HG03457 (cell line): ENCODE results near the gene PDE4D.
"Not testable (repeated sequence)": the region's sequence is repeated elsewhere in the genome, so short reads cannot be mapped to it uniquely, and the experiment has no call there.

Source experiments
- ATAC-seq: cut with Tn5 transposase; IDR thresholded peaks from one replicate; pipeline ENCODE4 v1.9.1; 2021; ENCODE audit warnings: moderate number of reproducible peaks; ENCODE audit not compliant: unreplicated experiment

Gene PDE4D

DNA sequence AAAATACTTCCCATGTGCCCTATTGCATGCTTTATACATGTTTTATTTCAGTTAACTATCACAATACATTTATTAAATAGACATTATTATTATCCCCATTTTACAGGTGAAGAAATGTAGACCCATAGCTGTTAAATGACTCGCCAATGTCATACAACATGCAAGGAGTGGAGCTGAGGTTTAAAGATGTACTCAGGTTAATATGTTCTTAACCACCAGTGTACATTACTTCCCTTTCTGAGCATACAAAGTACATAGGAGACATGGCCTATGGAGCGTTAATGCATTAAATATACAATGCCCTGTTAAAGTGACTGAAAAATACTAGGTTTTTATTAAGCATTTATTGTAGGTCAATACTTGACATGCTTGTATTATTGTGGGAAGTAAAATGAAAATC lies 407.0 kb downstream of the PDE4D start:
- ATAC-seq: no peak

DNA sequence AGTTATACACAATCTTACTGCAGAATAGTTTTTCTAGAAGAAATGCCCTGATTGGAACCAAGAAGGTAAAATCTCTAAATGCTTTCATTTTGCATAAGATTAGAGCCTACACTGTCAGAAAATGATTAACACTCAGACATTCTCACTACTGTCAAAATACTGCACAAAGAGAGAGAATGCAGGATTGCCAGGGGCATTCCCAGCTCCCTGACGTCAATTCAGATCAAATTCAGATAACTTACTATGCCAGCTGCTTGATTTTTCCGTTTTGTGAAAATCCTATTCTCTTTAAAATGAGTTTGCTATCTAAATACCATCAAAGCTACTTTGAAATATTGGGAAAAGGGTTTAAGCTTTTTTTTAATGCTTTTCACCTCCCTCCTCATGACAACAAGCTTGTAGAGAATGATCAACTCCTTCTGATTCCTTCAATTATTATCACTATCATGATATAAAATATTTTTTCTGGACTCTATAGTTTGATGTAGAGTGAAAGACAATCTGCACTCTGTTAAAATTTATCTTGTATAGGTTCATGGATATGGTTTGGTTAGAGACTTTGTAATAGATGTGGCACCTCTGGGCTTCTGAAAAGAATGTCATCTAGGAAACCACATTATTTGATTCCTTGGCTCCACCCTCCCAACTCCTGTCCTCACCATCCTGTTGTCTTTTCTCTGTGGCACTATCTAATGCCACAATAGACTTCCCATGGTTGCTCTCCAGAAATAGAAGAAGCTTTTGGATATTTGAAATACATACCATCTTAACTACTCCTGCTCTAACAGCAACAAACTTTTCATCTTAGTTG lies 407.7 kb downstream of the PDE4D start:
- ATAC-seq: no peak

DNA sequence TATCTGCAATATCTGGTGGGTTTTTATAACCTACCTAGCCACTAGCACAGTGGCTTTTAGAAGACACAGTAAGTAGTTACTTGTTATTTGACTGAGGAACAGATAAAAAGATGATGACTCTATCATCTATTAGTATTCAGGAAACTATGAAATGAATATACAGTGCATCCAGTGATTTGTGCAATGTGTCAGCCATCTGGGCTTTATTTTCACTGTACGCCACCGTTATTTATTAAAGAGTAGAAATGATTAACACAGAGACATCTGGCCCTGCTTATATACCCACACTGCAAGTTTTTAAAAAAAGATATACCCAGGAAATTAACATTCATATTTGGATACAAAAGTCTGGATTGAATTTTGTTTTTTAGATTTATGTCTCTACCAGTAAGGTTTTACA lies 408.4 kb downstream of the PDE4D start:
- no peak for ATAC-seq

DNA sequence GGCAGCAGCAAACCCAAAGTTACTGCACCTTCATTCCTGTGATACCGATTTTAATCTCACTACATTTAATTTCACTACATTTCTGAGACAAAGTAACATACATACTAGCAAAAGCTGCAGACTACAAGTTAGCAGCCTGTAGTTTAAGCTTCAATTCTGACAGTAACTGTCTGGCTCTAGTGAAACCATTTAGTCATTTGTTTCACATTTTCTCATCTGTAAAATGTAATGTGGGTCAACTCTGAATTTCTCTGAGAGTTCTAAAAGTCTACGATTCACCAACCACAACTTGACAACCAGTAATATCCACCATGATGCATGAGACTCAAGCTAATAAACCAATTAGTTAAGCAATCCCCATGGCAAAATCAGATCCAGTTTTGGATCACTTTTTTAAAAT lies 408.9 kb downstream of the PDE4D start:
- ATAC-seq: no peak

DNA sequence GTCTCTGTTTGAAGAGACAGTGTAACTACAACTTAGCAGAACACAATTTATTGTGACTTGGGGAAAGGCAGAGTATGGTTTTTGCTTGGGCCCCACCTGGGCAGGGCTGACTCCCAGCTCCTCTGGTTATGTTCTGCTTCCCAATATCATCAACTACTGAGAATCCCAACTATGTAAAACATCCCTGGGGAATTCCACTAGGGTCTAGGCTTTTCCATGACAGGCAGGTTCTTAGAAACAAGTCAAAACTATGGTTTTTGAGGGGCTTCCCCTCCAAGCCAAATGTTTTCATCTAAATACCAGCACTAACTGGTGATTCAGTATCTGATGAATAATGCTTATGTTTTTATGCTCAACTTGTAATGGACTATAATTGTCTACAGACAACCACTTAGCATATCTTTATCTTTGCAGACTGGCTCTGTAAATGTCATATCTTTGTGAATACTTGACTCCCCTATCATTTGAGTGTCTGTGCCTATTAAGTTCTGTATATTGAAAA lies 409.5 kb downstream of the PDE4D start:
- no peak for ATAC-seq

DNA sequence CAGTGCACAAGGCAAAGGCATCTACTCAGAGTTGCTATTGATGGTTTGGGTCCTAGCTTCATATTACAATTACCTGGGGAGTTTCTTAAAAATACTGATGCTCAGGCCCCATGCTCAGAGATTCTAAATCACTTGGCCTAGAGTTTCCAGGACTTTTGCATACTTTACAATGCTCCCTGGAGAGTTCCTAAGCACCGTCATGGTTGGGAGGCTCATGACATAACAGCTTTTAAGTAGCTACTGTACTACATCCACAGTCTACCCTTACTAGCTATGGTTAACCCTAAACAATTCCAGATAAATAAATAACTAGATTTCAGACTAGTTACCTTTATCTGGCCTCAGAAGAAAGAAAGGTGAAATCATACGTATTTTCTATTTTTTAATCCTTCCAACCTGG lies 414.4 kb downstream of the PDE4D start:
- ATAC-seq: no peak

DNA sequence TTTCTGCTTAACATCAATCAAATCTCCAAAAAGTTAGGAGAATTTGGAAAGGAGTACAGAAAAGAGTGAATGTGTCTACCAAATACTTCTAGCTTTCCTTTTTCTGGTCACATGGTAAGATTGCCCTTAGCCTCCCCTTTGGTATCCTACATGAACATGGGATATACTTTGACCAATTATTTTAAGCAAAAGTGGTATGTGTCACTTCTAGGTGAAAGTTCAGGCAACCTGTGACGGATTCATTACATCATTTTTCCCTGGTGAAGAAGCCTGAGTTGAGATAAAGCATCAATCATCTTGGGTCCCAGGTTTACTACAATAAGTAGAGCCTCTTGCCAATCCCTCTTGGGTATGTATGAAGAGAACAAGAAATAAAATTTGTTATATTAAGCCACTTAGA lies 419.2 kb downstream of the PDE4D start:
- ATAC-seq: no peak

DNA sequence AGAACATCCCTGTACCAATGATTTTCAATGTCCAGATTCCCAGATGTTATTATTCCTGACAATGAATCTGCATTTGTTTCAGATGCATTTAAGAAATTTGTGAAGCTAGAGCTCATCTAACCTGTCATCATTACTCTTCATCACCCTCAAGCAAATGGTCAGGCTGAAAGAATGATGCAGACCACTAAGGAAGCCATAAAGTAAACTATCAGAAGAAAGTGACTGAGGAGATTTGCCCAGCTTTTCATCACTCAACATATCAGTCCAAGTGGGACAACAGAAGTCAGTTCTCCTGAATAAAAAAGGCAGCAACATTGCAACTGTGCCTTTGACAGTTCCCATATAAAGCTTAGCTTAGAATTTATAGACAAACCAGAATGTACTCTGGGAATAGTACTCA lies 419.9 kb downstream of the PDE4D start:
- ATAC-seq: no peak

DNA sequence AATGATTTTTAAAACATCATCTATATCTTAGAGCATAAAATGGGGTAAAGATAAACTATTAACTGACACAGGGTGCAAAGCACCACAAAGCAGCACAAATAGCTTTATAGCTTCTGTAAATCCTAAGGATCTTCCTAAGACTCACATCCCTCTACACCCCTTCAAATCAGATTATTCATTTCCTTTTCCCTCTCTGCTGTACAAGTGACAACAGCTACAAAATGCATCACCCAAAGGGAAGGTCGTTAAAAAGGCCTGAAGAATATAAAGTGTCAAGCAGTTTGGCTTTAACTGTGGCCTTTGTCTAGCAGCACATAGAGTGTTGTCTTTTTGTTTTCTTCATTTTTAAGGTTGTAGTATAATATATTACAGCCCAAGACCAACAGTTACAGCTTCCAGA lies 422.1 kb downstream of the PDE4D start:
- no peak for ATAC-seq

DNA sequence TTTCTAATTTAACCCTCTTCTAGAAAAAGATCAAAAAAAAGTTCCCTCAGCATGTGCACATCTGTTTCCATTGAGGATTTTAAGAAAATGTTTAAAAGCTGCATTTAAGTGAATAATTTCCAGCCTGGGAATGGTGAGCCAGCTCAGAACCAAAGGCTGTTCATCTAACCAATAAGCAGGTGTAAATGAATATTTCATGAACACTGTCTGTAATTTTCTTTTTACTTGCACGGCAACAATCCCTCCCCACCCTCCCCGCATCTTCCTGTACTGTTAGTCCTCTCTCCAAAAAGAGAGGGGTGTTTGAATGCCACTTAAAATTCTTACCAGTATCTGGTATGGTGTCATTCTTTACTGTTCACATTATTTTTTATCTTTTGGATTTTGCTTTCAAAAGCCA lies 425.6 kb downstream of the PDE4D start:
- no peak for ATAC-seq

DNA sequence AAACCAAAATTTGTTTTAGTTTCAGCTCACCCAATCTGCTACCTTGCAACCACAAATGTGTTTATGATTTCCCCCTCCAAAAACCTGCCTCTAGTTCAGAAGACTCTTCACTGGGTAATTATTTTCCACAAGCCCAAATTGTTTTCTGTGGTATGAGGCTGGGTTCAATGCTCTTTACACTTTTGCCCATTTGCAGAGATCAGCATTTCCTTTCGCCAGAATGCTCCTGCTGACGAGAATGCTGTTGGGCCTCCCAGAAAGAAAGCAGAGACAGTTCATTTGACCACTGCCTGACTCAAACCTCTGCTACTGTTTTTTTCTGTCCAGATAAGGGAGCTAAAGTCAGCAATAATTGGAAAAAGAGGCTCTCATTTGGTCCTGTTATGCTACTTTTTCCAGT lies 427.3 kb downstream of the PDE4D start:
- no peak for ATAC-seq

DNA sequence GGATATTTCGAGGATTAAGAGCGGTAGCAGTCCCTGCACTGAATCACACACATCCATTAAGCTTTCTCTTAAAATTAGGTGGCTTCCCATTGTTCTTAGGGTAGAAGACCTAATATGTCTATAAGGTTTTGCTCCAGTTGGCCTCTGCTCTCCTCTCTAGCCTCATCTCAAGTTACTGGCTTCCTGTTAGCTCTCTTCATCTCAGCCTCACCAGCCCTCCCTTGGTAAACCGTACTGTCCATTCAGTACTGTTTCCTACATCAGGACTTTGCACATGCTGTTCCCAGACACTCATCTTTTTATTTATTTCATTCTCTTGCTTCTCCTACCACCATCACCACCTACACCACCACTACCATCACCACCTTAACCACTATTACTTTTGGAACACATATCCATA lies 428.6 kb downstream of the PDE4D start:
- ATAC-seq: no peak

DNA sequence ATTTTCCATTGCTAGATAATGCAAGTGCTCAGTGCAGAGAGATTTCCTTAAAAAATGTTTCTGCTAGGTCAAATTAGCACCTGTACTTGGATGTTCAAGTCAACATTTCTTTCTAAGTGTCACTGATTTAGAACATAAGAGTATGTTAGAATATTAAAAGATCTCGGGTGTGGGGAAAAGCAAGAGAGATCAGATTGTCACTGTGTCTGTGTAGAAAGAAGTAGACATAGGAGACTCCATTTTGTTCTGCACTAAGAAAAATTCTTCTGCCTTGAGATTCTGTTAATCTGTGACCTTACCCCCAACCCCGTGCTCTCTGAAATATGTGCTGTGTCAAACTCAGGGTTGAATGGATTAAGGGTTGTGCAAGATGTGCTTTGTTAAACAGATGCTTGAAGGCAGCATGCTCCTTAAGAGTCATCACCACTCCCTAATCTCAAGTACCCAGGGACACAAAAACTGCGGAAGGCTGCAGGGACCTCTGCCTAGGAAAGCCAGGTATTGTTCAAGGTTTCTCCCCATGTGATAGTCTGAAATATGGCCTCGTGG lies 429.8 kb downstream of the PDE4D start:
- ATAC-seq: not testable (repeated sequence)

DNA sequence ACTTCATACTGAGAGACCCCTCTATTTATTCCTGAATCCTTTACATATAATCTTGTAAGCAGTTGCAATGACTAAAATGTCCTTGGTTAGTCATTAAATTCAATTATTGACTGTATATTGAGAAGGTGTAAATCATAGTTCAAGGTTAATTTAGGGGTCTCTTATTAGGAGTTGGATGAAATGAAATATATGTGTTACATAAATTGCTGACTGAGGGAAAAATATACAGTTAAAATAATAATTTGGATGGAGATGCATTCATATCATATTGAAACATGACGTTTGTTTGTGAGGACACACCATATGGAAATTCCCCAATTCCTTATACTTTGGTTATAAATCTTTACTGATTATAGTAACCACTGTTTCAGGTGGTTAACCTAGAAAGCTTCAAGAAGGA lies 430.6 kb downstream of the PDE4D start:
- no peak for ATAC-seq

DNA sequence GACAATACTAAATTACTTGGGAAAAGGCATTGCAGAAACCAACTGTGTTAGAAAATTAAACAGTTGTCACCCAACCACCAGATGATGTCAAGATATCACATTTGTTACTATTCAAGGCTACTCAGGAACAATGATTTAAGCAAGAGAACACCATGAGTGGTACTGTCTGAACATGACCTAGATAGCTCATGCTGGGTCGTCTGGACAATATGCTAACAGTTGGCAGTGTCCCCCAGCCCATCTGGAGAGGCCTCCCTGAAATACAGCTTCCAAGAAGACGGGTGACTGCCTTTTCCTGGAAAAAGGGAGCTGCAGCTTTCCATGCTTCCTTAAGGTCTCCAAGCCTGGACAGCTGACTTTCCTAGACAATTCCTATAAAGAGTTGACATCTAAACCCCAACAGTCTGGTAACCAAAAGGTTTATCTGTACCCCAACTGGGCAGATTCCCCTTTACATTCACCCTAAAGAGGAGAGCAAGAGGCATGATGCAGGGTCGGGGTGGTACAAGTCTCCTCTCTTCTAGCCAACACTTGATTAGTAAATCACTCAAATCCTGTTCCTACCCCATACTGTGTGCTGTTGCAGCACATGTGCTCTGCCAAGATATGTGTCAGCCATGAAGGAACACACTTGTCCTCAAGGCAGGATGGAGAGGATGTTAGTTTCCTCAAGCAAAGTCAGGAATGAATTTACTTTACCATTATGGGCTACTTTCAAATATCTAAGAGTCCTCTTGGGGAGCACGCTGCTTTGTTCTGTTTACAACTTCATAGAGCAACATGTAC lies 433.0 kb downstream of the PDE4D start:
- no peak for ATAC-seq

DNA sequence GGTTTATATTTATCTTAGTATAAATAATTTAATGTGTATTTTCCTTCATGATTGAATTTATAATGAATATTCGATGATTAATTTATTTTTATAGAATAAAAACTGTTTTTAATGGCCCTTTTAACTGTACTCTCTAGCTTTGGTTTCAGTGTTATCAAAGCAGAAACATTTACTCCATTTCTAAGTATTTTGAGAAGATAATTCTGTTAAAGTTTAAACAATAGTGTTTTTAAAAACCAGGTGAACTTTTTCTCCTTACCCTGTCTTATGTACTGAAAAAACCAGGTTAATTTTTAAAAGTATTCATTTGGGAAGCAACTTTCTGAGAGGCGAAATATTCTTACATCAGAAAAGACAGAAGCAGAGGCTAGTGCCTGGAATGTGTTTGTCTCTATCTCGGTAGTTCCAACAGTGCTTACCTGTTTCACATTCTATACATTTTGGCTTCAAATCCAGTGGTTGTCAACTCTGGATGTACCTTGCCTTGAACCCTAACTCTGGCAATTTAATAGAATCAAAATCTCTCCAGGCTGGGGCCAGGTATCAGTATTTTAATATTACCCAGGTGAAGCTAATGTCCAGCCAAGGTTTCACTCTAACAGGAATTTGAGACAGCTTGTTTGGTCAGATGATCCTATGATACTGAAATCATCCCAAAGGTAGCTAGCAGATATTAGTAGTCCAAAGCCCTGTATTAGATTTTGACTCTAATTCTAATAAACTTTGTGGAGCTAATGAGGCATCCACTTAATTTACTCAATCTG lies 434.4 kb downstream of the PDE4D start:
- ATAC-seq: no peak

DNA sequence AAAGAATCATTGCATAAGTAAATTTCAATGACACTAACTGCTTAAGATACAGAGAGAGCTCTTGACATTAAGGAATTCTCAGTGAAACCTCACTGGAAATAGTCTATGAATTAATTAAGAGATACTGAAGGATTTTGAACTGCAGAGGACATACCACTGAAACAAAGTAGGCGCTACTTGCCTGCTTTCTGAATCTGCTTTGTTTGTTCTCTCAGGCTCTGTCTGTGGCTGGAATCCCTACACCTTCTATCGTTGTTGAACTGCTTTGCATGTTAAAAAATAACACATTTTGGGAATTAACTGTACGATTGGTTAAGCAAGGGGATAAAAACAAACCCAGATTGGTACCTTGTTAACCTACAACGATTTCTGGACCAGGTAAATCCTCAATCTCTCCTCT lies 435.2 kb downstream of the PDE4D start:
- no peak for ATAC-seq

DNA sequence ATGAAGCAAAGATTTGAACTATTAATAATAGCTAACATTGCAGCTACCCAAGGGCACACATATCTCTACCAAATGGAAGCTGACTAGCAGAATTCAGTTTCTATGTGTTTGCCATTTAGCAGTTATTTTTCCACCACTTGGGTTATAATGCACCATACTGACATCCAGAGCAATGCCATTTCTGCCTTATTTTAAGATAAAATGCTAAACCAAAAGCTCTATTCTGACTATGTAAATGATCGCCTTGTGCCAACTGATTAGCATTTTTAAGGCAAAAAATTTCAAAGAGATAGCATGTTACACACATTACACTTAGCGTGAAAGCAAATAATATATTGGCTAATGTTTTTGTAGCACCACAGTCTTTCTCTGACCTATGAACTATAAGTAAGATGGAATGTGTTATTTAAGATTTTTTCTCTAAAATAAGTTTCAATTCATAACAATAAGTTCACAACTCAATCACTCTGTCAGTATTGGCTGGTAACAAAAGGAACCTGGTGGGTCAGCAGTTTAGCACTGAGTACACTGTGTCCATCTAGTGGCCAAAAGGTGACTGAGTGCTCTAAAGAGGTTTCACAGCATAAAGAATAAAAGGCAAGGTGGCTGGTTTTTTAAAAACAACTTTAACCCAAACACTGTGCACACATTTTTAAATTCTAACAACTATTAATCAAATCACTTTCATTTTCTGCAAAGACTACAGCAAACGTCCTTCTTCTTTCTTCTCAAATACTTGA lies 443.5 kb downstream of the PDE4D start:
- ATAC-seq: no peak

DNA sequence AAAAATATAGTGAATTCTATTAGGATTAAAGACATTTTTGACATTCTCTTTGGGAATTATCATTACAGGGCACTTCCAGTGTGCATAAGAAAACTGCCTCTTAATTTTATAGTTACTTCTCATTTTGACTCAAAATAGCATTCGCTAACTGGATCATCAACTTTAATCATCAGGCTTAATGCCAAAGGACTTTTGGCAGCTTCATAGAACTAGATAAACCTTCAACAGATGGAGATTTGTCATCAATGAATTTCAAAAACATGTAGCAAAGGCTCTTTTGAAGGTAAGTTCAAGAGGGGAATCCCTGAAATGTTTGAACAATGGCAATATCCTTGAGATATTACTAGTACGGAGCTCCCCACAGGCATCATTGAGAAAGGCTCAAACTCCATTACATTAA lies 447.2 kb downstream of the PDE4D start:
- no peak for ATAC-seq

DNA sequence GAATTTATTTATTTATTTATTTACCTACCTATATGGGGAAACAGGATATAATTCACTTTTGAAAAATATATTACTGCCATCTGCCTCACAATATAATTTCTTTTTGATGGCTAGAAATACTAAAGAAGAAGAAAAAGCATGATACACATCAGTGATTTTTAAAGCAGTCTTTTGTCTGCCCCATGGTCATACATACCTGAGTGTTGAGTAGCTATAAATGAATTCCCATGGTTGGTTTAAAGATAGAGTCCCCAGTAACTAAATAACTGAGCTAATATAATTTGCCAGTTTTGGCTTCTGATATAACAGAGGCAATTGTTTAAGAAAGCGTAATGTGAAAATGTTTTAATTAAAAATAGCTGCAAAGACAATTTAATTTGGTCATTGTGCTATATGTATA lies 447.8 kb downstream of the PDE4D start:
- no peak for ATAC-seq

DNA sequence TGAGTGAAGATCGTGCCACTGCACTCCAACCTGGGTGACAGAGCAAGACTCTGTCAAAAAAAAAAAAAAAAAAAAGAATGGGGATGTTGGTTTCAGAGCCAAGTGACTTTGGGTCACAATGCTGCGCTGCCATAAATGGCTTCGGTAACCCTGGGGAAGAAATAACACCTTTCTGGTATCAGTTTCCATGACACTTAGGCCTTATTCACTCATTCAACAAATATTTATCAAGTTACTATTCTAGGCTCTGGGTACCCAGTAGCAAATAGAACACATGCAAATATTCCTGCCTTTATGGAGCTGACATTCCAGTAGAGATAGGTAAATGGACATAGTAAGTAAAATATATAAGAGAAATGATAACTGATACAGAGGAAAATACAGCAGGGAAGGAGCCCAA lies 454.2 kb downstream of the PDE4D start:
- ATAC-seq: no peak
